Epidermal melanocyte (primary cell): ENCODE measurements around the gene EPB41L4B.
"Not testable (repeated sequence)": the region's sequence is repeated elsewhere in the genome, so short reads cannot be mapped to it uniquely, and the experiment has no call there.

Experiments
- DNase-seq: peaks from one replicate; pipeline ENCODE4 v3.0.0; 2011; ENCODE audit warnings: low spot score; ENCODE audit not compliant: insufficient read length

Gene EPB41L4B

DNA sequence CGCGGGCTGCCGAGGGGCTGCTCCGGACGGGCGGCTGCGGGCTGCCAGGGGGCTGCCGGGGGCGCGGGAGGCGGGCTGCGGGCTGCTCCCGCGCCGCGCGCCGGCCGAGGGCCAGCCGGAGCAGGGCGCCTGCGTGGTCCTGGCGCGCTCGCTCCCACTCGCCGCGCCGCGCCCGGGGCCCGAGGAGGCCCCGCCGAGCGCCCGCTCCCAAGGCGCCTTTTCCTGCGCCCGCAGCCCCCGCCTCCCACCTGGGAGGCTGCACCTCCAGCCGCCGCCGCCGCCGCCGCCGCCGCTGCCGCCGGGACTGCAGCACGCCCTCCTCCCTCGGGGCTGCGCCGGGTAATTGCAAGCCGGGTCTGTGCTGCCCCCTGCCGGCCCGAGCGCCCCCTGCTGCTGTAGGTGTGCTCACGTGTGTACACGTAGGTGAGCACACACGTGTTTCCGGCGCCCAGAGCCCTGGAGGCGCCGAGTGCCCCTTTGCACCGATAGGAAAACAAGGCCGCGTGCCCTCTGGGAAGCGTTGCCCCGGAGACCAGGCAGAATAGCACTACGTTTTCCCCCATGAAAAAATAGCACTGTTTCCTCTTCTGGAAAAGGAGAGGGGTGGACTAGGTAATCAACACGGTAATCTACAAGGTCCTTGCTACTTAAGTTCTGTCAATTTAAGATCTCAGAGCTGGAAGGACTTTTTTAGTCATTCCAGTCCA is at the start of gene EPB41L4B:
EPB41L4B (minus strand) TSS at position 318 of the 707 bp plus-strand sequence. CDS start 613 bp downstream, outside the sequence.
- DNase-seq = peak; percentile 66

DNA sequence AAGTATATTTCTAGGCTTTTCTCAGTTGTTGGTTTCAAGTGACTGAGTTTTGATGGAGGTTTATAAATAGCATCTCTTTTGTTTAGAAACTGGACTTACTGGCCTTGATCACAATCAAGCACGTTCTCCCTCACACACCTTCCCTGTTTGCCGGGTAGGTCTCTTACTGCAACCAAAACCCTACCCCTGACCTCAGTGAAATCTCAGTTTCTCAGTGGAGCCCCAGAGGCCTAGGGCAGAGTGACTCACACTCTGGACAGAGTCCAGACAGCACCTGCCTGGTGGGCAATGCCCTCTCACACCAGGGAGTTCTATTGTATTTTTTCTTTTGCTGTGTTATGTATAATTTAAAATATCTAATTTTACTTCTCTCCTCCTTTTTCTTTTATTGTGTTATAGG is 48.4 kb upstream of the EPB41L4B start:
- DNase-seq = no peak

DNA sequence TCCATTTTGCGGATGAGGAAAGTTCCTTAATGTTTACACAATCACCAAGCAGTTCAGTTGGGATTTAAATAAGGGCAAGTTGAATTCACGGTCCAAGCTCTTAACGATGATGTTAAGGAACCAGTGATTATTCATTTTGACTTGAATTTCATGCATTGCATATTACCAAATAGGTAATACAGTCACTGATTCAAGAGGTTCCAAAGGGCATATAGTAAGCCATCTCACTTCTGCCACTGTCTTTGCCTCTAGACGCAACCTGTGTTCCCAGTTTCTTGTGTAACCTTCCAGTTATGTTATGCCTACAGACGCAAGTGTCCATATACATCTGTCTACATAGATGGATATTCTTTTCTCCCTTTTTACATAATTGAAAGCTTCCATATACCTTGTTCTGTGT is 39.9 kb upstream of the EPB41L4B start:
- DNase-seq = no peak

DNA sequence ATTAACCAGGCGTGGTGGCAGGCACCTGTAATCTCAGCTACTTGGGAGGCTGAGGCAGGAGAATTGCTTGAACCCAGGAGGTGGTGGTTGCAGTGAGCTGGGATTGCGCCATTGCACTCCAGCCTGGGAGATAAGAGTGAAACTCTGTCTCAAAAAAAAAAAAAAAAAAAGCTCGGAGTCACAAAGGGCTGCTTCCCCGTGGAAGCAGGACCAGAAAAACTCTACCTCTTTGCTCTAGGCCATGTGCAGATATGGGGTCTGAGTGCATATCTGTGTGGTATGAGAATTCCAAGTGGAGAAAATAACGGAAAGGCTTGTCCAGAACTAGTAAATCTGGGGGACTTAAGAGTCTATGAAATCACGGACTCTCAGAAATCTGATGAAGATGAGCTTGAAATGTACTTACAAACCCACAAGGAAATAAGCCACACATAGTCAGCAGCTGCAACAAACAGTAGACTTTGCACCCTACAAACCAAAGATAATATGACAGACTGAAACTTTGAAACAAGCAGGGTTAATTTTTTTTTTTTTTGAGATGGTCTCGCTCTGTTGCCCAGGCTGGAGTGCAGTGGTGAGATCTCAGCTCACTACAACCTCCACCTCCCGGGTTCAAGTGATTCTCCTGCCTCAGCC is 38.2 kb upstream of the EPB41L4B start:
- not testable (repeated sequence) for DNase-seq

DNA sequence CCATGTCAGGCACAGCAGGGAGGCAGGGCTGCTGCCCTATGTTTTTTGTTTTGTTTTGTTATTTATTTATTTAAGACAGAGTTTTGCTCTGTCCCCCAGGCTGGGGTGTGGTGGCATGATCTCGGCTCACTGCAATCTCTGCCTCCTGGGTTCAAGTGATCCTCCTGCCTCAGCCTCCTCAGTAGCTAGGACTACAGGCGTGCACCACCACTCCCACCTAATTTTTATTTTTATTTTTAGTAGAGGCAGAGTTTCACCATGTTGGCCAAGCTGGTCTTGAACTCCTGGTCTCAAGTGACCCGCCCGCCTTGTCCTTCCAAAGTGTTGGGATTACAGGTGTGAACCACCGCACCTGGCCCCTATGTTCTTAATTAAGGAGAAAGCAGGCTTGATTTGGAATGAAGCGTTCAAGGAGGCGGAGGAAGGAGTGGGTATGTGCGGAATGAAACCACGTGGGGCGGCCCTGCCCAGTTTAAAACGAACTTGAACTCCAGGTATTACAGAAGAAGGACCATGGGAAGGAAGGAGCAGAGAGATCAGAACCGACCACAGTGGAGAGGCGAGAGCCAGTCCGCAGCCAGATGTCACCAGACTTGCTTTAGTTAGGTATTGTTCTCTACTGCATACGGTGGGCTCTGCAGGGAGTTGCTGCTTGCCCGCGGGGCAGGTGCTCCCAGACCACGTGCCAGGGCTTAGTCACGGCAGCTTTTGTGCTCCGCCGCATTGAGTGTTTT is 34.9 kb upstream of the EPB41L4B start:
- DNase-seq = no peak

DNA sequence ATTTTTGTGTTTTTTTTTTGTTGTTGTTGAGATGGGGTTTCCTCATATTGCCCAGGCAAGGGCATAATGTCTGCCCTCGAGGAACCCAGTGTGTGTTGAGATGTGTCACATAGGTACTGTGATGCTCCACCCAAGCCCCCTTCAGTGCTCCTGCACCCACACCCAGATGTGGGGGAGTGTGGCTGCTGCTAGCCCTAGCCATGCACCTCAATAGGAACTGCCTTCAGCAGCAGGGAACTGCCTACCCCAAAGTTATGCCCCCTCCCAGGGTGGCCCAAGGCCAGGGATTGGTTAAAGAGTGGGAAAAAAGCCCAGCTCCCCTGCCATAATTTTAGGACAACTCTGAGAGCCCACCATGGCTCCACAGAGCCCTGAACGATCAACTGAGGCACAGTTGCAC is 33.3 kb upstream of the EPB41L4B start:
- no peak for DNase-seq

DNA sequence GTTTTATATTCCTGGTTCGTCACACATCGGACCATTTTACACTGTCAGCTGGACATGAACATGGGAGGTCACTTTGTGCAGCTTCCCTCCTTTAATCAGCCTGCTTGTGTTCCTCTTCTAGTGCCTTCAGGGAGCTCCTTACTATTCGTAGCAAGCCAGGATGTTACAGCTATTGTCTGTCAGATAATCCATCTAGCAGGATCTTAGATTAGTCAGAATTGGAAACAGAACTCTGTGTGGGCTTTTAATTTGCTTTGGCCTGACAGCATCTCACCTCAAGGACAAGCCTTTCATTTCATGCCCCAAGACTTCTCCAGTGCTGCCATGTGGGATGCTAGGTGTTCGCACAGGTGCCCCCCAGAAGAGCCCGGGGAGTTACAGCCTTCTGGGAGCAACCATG is 30.2 kb upstream of the EPB41L4B start:
- DNase-seq = no peak

DNA sequence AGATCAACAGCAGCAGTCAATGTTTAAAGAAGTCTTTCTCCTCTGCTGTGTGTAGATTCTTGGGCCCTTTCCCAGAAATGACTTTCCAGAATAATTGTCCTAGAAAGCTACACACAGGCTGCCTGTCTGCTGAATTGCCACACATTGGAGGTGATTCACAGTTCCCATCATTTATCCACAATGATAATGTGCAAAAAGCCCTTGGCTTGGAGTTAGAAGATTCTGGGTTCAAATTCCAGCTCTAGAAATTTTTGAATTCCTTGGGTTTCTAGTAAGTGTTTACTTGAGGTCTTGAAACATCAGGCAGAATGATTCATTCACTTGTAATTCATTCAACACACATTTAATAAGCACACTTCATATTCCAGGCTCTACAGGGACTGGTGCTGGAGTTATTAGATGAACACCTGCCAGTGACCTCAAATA is 28.6 kb upstream of the EPB41L4B start:
- DNase-seq = peak; percentile 35

DNA sequence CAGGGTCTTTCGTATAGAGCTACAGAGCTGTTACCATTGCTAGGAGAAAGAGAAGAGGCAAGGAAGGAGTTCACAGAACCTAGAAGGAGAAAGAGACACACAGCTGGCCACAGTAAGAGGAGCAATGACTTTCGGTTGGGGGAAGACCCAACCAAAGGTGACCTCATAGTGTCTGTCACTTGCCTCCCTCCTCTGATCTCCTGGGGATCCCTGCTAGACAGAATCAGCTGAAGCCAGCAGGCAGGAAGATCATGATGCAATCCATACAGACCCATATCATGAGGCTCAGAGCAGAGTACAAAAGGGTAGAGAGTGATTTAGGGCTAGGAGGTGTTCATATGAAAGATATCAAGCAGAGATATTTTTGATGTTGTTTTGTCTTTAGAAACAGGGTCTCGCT is 26.0 kb upstream of the EPB41L4B start:
- DNase-seq = no peak

DNA sequence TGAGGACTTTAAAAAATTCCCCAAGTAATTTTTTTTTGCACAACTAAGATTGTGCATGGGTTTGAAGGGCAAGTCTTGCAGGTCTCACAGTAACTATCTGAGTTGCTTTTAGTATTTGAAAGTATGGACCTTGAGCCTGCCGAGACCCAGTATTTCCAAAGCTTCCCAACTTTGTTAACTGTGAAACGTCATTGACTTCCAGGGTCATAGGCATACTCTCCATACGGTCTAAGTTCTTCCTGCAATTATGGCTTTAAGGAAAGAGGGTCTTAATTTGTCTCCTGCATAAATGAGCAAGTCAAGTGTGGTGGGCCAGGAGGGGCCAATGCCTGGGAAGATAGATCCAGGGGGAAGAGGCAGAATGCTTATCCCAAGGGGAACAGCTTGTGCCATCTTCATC is 24.0 kb upstream of the EPB41L4B start:
- DNase-seq = no peak

DNA sequence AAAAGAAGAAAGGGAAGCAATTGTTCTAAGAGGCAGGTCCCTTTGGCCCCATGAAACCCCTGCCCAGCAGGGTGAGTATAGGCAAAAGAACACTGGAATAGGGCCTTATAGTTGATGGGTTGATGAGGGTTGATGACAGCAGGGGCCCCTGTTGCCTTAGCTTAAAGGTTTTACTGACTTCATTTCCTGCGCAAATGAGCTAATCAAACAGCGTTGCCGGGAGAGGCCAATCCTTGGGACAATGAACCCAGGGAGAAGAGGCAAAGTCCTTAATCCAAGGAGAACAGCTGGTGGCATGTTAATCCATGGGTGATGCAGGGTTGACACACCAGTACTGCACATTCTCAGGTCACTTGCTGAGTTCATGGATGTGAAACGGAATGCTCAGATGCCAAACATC is 22.0 kb upstream of the EPB41L4B start:
- no peak for DNase-seq

DNA sequence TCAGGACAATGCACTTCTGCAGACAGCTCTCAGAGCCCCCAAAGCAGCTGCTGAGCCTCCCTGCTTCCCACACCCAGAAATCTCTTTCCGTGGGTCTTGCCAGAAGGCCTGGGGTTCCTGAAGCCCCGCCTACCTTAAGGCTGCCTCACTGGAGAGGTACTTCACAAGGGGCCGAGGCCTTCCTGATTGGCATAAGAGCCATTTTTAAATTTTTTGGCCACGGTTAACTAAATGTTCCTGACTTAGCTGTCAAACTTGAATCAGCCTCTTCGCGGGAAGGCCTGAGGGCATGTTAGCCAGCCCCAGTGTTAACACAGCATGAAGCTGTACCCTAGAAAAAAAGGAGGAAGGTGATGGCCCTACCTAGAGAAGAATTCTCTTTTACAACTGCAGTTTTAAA is 20.7 kb upstream of the EPB41L4B start:
- no peak for DNase-seq

DNA sequence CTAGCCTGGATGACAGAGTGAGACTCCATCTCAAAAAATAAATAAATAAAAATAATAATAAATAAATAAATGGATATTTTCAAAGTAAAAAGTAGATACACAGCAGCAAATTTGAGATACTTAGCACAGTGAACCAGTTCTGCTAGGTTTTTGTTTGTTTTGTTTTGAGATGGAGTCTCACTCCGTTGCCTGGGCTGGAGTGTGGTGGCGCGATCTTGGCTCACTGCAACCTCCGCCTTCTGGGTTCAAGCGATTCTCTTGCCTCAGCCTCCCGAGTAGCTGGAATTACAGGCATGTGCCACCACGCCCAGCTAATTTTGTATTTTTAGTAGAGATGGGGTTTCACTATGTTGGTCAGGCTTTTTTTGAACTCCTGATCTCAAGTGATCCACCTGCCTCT is 20.1 kb upstream of the EPB41L4B start:
- DNase-seq = not testable (repeated sequence)

DNA sequence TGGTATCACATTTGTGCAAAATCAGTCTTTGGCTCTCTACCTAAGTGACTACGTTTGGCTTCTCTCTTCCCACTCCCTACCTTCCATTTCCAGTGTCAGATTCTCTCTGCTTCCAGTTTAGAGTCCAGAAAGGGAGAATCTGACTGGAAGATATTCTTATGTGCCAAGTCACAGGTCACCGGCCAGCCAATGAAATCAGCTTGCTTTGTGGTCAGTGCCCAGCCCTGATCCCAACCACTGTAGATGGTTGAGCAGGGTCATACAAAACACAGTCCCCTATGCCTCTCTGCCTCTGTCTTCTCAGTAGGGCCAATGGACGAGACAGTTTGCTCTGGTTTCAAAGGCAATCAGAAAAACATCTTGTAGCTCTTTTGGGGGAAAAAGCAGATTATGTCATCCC is 15.6 kb upstream of the EPB41L4B start:
- DNase-seq = no peak

DNA sequence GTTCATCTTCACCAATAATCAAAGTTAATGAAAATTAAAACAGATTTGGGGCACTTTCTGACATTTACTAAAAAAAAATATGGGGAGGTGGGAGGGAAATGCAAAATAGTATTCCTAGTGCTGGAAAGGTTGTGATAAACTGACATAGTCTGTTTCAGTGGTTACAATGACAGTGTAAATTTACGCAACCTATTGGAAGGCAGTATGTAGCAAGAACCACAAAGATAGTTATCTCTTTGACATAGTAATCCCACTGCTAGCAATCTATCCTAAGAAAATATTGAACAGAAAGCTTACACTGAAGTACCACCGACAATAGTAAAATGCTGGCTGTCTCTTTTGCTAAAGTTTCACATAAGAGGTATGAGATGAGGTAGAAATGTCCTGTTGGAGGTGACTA is 15.1 kb upstream of the EPB41L4B start:
- DNase-seq = no peak

DNA sequence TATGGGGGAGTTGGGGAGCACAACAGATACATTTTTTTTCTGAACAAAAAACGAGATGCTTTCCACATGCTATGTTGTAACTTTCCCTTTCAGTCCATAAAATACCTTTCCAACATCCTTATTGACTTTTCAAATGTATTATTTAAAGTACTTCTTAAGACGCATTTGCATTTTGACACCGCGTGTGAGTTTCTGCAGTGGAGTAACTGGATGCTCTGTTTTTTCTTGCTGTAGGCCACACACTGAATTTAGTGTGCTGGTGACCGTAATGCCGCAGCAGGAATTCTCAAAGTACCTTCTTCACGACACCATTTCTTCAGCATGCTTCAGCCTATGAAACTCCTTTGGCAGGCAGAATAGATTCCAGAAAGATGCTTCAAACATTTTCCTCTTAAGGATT is 14.3 kb upstream of the EPB41L4B start:
- DNase-seq = no peak

DNA sequence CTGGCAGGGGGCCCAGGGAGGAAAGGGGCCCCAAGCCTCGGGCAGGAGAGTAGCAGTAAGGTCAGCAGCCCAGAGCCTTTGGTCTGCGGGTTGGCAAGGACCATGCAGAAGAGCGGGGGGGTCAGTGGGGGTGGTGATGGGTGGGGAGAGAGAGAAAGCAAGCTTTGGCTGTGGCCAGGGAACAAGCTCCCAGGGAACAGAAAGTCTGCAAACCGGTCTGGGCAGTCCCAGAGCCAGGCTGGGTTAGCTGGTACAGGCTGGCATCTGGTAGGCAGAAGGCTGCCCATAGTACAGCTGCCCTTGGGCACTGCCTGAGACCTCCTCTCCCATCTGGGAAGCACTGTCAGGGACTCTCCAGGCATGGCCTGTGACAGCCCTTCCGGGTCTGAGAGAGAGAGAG is 10.5 kb upstream of the EPB41L4B start:
- peak; percentile 35 for DNase-seq

DNA sequence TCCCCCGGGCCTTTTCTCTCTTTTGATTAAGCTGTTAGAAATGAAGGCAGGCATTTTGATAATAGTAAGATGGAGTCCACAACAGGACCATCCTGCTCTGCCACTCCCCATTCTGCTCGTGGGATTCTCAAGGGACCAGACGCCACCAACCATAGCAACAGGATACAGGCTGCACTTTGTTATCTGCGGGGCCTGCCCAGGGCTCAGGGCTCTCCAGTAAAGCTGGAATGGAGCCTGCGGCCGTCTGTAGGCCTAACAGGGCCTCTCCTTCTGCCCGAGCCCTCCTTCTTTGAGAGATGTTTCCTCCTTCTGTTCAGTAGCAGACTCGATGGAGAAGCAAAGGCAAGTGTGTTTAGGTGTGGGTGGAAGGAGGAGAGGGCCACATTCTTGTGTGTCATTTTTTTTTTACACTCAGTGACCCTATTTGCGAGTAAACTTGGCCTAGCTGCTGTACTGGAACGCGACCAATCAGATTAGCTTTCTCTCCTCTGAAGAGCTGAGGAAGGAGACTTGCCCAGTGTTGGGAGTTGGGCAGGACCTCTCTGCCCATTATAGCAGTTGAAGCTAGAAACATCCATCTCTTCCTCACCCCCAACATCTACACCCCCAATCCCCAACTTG is 8.9 kb upstream of the EPB41L4B start:
- no peak for DNase-seq

DNA sequence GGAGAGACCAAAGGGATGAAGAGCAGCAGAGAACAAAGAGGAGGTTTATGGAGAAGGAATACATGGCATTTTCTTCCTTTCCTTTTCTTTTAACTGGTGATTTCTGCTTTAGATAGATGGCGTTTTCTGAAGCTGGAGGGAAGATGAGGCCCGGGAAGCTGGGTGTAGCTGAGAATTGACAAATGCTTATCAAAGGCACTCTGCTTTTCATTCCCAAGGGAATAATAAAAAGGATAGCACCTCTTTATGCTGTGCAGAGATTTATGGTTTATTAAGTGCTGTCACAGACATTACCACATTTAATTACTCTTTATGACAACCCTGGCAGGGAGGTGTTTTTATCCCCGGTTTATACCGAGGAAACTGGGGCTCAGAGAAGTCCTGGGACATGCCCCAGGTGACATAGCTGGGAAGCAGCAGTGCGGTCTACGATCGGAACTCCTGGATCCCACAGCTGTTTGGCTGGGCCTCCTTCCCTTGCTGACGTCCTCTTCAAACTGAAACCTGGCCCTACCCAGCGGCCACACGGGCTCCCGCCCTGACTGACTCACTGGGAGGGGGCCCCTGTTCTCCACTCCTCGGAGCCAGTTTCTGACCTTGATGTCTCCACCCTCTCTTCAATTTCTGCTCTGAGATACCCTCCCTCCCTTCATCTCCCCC is 8.2 kb upstream of the EPB41L4B start:
- DNase-seq = no peak

DNA sequence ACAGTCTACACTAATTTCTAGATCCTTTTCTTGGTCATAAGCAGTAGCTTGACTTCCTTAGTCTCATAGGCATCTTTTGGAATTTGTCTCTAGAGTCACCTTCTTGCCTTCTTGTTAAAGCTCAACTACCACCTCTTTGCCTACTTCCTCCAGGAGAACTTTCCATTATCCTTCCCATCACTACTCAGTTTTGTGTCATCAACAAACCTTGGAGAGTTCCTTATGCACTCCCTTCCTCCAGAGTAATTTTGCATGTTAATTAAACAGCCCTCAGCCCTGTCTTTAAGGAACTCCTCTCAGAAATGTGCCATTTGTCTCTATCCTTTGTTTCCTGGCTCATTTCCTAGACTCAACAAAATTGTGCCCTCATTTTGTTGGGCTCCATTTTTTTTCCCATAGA is 4.2 kb upstream of the EPB41L4B start:
- no peak for DNase-seq

DNA sequence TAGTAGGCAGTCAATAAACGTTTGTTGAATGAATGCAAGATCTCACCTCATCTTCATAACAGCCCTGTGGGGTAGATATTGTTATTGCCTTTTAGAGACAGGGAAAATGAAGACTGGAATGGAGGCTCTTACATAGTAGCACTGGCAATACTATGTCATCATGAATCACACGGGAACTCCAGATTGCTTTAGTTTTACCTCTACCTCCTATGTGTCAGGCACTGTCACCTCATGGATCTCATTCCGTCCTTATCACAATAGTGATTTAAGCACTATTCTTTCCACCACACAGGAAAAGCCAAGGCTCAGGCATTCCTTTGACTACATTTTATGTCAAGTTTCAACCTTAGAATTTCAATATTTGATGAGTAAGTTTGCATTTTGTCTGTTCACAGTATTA is 2.9 kb upstream of the EPB41L4B start:
- DNase-seq = no peak

DNA sequence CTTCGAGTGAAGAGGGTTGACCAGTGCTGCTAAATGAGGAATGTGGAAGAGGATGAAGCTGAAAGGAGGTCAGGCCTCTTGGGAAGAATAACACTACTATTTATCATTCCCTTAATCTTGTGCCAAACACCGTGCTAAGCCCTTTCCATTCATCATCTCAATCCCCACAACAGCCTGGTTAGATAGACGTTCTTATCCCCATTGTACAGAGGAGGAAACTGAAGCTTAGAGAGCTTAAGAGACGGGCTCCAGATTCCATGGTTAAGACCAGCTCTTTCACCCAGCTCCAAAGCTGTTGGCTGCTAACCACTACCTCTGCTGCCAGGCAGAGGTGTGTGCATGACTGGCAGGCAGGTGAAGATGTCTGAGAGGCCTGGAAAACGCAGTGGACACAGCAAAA is 868 bp upstream of the EPB41L4B start:
- DNase-seq = no peak
